HG03521 (cell line): ENCODE data around the gene WDR77.
A peak's percentile ranks its signal among the peaks of the same experiment; 100 is the strongest.

ENCODE experiments used
- ATAC-seq: cut with Tn5 transposase; IDR thresholded peaks from one replicate; pipeline ENCODE4 v1.9.1; 2021; ENCODE audit warnings: mild to moderate bottlenecking, moderate library complexity; ENCODE audit not compliant: unreplicated experiment

Gene WDR77

GRCh38 chr1:111441573-111442192, 7.4 kb downstream of the WDR77 start:
- no peak for ATAC-seq

- no peak for ATAC-seq
Observed at GRCh38 chr1:111439461-111440351, 9.3 kb downstream of the WDR77 start.

DNA sequence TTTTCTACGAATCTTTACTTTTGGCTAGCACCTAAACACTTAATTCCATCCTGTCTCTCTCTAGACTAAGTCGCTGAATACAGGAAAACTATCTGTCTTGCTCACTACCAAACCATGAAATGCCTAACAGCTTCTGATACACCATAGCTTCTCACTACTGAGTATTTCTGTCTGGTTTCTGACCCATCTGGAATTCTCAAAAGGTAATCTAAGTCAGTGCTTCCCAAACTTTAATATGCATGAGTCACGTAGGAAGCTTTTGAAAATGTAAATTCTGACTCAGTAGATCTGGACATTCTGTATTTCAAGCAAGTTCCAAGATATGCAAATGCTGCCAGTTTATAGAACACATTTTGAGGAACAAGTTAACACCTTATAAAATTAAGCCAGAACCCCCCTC, 12.3 kb downstream of the WDR77 start:
- ATAC-seq = no peak

DNA sequence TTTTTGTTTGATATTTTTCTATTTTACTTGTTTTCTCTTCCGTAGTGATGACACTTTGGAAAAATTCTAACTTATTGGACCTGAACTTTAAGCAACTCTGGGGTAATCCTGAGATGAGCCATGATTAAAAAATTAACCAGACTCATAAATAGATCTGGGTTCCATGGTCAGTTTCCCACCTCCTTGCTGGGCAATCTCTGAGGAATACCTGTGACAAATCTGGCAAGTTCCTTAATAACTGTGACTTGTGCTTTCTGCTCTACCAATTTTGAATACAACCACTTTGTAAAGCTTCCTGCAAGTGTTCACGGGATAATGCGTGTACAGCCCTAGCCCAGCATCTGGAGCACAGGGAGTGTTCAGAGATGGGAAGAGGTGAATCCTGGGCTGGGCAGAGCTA, 24.8 kb downstream of the WDR77 start:
- no peak for ATAC-seq

- no peak for ATAC-seq
Observed at GRCh38 chr1:111422546-111423391, 26.3 kb downstream of the WDR77 start.

DNA sequence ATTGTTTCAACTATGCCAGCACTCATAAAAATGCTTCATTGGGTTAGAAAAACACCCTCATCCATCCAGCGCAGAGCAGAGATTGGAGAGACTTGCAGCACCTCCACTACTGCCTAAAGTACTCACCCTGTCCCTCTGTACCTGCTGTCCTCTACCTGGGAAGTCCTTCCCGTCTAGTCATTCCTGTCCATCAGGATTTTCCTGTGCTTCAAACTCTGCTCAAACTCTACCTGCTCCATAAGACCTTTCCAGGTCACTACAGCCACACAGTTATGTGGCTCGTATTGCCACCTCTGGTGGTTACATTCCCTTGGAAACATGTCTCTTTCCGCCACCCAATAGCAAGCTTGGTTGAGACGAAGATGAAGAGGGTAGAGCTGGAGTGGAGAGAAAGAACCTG, 28.7 kb downstream of the WDR77 start:
- ATAC-seq = no peak

DNA sequence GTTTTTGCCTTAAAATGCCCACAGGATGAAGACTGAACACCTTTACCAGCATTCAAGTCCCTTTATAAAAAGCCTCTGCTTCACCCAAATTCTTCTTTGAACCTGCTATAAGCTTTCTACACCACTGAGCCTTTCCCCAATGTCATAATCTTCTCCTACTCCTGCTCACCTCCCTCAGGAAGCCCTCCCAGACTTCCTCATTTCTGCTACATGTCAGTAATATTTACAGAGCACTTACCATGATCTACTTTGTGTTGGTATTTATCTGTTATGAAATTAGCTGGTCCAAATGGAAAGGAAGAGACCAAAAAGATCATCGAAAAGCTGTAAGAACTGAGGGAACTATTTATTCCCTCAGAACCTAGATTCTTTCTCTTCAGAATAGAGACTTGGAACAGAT, 30.0 kb downstream of the WDR77 start:
- no peak for ATAC-seq

DNA sequence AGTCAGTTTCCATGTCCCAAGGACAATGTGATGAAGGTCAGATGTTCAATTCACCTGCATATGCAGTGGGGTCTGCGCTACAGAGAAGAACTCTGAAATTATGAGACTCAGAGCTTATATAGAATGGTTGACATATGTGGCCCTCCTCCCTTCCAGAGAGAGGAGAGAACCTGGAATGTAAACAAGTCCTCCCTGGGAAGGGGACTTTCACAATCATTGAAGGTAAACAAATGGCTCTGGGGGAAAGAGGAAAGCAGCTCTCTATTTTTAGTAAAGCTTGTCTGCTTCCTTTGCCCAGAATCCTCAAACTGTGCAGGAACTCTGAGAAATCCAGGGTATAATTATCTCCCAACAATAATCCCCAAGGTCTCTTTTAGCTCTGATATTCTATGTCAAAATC, 31.3 kb downstream of the WDR77 start:
- no peak for ATAC-seq

DNA sequence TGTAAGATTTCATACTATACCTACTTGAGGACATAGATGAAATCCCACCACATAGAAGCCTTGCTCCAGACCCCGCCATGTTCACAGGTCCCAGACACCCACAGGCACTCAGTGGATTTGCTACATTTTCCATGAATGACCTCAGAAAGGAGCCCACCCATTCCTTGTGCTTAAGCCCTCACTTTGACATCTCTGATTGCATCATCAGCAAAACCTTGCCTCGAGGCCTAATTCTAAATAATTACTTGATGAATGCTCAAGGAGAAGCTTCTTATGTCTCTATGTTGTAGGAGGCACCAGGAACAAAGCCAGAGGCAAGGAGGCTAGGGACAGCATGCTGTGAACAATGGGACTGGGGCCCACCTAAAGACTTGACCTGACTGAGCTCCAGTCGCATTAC, 33.6 kb downstream of the WDR77 start:
- no peak for ATAC-seq

DNA sequence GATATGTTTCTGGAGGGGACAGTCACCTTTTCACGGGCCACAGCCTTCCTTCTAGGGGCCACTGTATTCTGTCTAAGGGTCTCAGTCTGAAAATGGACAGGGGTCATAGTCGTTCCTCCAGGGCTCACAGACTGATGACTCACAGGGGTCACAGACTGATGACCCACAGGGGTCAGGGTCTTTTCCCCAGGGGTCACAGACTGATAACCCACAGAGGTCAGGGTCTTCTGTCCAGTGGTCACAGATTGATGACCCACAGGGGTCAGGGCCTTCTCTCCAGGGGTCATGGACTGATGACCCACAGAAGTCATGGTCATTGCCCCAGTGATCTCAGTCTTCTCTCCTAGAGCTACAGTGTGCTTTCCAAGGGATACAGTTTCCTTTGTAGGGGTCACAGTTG, 34.3 kb downstream of the WDR77 start:
- no peak for ATAC-seq

DNA sequence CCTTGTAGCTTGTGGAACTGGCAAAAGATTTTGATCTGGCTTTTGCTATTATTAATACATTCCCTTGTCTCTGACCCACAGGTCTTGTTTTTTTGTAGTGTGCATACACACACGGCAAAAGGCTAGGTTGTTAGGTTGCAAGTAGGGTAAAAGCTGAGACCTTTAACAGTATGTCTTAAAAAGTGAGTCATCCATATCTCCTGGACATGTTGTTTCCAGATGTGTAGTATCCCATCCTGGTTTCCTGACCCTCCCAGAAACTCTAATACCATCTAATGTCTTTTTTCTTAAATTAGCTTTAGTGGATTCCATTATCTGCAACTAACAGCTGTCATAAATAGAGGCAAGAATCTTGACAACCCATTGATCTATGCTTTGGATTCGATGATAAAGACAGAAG, 36.2 kb downstream of the WDR77 start:
- ATAC-seq = no peak

GRCh38 chr1:111407301-111407700, 41.8 kb downstream of the WDR77 start:
- ATAC-seq = no peak

DNA sequence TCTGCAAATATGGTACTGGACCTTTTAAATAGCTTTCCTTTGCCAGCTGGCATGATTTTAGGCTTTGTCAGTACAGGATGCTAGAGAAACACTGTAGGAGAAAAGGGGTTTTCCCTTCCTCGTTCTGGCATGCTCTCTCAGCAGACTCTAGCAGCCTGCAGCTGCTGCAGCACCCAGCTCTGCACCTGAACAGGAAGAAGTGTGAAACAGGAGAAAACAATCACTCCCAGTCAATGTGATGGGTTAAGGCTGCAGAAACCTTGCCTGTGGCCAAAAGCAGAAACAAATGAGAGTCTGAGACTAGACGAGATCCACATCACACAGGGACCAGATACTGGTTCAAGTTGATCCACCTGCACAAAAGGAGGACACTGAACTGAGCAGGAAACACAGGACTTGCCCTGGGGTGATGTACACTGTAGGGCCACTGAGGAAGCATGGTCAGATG, 42.7 kb downstream of the WDR77 start:
- ATAC-seq = peak; percentile 81

GRCh38 chr1:111404588-111404987, 44.5 kb downstream of the WDR77 start:
- no peak for ATAC-seq

DNA sequence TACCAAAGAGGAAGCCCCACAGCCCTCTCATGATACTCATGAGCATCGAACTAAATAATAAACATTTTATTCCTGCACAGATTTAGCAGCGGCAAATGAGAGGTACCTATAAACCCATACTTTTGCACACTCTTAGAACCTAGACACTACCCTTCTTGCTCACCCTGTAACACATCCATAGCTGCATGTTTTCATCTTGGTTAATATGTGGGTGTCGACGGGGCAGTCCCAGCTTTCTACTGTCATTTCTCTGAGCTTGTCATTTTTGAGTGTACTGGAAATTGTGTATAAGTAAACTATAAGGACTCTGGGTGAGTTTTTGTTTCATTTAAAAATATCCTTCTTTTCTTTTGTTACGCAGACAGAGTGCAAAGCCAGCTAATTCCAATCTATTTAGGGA, 47.0 kb downstream of the WDR77 start:
- no peak for ATAC-seq

DNA sequence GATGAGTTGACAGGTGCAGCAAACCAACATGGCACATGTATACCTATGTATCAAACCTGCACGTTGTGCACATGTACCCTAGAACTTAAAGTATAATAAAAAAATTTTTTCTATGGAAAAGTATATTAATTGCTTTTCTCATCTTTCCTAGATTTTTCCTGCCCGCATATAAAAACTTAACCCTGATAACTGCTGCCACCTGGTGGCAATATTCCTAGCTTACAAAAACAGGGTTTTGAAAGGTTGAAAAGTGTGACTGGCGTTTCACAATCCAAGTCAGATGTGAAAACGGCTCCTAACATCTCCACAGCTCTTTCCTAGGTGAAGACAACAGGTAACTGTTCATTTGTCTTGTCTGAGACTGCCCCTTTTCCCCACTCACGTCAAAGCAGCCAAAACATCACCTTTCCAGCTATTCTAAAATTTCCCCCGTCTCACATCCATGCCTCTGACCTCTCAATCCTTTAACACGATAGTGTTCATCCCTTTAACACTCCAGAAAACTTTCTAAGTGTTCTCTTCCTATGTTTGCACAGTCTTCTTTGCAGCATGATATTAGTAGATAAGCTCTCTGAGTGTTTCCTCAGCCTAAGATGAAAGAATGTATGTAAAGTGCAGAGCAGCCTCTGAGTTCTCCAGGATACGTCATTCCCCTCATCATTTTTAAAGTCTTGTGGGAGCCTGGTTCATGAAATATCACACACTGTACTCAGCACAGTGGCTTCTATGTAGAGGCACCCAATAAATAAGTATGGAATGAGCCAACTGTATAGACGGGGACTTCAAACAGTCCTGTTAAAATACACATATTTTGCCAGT, 49.1 kb downstream of the WDR77 start:
- ATAC-seq = no peak

DNA sequence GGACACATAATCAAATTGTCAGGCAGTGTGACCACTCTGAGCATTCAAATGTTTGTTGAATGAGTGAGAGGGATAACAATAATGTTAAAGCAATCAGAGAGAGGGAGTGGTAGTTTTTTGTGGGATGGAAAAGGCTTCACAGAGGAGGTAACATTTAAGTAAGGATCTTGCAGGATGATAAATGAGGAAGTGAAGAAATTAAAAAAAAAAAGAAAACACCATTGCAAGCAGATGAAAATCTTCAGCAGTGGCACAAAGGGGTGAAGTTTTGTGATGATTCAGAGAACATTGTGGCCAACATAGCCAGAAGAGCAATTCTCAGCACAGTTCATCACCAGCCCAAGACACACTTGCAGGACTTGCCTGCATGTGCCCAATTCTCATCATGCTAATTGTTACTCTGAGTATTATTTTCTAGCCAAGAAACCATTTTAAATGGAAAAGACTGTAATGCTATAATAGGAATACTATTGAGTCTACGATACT, 56.6 kb downstream of the WDR77 start:
- ATAC-seq = no peak

DNA sequence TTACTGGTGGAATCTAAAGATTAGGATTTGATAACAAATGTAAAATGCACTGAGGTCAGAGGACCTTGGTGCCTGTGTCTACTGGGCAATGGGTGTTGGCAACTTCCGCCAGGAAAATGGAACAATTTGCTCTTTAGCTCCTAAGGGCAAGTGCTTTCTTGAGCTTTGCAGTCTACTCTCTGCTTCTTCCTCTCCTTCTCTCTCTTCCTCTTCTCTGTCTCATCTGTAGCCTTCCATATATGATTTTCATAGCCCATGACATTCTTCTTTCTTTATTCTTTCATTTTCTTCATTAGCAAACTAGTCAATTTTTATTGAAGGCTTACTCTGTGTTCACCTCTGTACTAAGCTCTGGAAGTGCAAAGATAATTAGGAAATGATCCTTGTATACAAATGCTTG, 57.0 kb downstream of the WDR77 start:
- no peak for ATAC-seq
